Stromal cell of bone marrow (primary cell): ENCODE results near the gene TRABD2B.
A peak's percentile ranks its signal among the peaks of the same experiment; 100 is the strongest.

Experiments
- DNase-seq: peaks from one replicate; pipeline ENCODE4 v3.0.0-alpha.2; 2012; ENCODE audit warnings: low read depth

The TRABD2B gene

DNA sequence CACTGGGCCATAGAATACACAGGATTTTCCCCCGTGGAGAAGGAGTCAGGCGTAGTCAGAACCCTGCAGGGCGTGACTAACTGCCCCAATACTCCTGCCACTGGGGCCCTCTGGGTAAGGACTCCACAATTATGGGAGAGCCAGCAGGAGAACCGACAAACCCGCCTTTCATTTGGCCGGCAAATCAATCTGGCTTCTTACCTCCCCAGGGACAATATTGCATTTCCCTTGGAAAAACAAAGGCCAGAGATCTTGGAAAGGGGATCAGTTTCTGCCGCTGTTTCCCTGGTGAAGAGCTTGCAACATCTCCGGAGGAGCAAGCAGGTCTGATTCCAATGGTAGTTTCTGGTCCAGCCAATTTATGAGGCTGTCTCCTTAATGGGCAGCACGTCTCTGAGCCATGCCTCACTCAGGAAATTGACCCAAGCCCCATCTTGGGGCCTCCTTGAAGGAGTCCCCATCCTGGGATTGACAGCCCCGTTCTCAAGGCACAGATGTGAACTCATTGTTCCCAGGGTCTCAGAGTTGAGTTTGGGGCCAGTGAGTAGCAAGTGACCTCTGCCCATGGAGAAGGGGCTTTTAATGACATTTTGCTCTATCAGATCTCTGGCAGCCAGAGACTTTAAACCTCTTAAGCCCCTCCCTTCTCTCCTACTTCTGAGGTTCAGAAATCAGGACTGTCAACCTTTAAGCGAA is 4.3 kb downstream of the TRABD2B start:
- DNase-seq: peak; percentile 93

DNA sequence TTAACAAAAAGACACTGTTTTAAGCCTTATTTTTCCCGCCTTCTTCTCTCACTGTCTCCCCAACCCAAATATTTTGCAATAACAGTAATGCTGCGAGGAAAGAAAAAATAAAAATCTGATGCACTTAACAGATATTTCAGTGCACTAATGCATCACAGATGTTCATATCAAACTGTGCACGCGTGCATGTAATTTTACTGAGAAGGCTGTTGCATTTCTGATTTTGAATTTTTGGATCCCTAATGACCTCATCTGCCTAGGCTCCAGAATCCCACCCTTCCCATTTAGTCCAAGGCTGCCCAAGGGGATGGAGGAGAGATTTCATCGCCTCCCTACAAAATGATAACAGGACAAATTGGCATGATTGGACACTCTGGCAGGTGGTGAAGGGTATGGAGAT is 5.5 kb downstream of the TRABD2B start:
- DNase-seq: no peak

DNA sequence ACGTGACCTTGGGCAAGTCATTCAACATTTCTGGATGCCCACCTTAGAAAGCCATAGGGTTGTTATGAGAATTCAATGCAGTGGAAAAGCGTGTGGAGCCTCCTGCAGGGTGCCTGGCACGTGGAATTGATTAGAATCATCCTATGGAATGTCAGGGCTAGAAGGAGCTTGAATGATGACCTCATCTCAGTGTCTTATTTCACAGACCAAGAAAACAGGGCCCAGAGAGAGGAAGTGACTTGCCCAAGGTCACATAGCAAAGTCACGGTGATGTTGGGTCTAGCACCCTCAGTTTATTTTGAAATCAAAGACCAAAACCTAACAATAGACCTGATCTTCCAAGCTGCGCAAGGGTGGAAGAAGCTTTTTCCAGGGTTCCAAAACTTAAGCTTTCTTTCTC is 6.0 kb downstream of the TRABD2B start:
- no peak for DNase-seq

DNA sequence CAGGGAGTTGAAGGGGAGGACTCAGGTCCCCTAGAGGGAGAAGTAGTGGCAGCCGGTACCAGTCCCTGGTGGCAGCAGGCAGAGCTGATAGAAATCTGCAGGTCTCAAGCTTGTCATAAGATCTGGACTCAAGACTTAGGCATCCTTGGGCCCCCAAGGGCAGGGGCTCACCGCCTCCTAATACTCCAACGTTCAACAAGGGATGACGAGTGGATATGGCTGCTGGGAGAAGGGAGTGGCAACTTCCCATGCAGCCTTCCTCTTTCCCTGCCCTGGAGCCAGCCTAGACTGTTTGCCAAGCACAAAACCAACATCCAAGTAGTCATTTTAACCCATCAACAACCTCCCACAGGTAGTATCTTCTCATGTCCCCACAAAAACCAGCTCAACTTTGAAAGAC is 6.9 kb downstream of the TRABD2B start:
- no peak for DNase-seq

DNA sequence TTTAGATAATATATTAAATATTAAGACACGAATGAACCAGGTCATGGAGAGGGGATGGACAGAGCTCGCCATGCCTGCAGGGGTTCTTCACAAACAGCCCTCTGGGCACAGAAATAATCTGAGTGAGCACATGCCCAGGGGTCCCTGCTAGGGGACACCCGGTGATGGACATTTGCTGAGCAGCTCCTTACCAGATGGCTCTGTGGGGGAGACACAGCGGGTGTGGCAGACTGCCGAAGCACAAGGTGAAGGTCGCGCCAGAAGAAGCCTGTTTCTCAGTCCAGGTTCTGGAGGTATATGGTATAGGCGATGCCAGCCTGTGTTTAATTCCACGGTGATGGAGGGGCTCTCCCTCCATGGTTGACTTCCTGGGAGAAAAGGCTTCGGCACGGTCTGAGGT is 9.6 kb downstream of the TRABD2B start:
- no peak for DNase-seq

DNA sequence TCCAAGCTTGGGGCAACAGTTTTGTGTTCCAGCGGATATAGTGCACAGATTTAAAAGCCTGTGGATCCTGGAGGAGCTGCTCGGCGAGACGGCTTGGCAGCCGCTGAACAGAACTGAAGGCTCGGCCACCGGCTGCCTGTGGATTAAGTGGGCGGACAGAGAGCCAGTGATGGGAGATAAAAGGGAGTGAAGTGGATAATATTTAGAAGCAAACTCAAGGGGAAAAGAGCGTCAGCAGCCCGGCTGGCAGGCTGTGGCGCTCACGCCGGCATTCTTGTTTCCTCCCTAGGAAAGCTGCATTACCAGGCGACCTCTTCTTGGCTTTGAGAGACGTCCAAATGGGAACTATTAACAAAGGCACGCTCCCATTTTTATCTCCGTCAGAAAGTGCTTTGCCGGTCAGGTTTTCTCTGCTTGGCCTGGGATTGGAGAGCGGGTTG is 10.4 kb downstream of the TRABD2B start:
- DNase-seq: no peak

DNA sequence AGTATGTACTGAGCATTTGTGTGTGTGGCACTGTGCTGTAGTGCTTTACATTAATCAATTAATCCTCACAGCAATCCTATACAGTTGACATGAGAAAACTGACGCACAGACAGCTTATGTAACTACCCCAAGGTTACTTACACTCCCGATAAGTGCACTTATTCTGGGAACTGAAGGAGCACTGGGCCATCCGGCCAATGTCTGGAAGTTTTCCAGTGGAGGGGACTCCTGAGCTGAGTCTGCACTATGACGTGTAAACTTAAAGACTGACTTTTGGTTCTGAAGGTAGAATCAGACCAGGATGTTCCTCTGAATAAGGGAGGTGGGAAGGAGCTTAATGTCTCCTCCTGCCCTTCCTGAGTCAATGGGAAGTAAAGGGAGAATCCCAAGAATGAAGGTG is 12.2 kb downstream of the TRABD2B start:
- no peak for DNase-seq

DNA sequence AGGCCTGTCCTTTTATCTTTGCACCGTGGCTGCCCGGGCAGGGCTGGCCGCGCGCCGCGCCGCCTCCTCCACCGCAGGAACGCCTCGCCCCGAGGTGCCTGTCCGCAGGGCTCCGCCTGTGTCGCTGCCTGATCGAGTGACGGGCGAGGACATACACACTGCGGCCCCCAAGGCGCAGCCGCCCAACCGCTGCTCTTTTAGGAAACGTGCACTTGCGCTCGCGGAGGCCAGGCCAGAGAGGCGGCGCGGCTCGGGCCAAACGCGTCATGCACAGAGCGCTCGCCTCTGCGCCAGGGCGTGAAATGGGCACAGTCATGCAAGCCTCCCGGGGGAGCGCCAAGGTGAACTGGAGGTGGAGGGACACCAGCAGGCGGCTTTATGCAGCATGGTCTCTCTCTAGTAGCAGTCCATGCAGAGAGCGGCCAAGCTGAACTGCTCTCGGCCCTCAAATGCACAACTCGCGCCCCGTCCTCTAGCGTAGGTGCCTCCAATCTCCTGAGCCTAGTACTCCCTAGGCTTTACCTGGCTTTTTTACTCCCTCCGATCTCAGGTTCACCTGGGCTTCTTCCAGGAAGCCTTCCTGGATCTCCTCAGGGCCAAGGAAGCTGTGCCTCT is 12.9 kb downstream of the TRABD2B start:
- DNase-seq: no peak

DNA sequence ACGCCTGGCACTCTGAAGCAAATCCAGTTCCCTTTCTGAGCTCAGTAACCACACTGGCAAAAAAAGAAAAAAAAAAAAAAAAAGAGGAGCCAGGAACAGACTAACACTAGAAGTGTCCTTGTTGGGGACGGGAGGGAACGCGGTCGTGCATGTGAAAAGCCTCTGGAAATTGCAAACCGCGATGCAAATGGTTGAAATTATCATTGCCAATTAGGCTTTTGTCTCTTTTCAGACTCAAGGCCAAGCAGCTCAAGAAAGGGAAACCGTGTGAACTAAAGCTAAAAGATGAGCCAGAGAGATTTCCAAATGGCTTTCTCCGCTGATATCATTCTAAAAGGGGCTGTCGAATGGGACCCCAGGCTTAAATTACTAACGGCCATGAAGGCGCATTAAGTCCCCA is 13.5 kb downstream of the TRABD2B start:
- DNase-seq: no peak

DNA sequence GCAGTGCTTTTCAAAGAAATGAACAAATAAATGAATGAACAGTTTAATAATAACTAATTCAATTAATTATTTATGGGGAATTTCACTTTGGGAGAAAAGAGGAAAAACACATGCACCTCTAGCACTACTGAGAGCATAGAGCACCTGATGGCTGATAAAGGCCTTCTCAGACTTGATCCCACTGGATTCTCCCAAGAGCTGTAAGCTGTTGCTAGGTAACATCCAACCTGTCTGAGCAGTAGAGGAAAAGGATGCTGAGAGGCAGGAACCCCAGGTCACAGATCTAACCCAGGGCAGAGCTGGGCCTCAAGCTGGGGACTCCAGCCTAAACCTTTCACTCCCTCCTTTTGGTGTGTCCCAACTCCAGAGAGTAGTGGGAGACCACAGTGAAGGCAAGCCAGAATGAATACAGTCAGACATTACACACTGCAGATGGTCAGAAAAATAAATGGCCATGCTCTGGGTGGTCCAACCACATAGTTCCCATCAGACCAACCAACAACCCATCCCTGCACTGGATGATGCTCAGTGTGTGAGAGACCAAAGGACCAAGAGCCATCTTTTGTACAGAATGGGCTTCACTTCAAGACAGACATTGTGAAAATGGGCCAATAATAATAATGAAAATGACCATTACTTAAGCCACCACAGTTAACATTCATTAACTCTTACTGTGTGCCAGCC is 15.4 kb downstream of the TRABD2B start:
- no peak for DNase-seq

DNA sequence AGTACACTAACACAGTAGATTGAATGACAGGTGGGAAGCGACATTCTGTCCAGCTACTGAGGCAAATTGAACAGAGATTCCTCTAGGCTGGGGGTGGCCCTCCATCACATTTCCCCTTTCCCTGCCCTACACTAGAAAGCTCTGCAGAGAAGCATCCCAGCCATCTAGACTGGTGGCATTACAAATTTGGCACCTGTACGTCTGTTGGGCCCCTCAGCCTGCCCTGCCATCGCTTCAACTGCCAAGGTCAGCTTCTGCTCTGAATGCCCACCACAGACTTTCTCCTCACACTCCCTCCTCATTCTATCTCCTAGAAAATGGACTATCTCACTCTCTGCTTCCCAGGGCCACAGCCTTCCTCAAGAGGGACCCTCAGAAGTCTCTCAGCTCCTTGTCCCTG is 16.7 kb downstream of the TRABD2B start:
- no peak for DNase-seq

DNA sequence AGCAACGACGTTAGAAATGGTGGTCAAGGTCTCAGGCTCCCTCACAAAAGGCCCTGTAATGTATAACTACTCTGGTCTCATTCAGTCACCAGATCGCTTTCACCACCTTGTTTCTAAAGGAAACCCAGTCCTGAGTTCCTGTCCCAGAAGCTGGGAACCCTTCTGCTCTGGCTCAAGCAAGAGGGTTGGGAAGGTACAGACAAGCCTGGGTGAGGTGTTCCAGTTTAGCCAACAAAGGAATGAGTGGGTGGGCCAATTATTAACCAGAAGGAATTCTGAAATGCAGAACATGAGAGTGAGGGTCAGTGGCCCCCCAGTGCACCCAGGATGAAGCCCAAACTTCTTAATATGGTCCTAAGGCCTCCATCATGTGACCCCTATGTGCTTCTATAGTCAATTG is 17.5 kb downstream of the TRABD2B start:
- no peak for DNase-seq

DNA sequence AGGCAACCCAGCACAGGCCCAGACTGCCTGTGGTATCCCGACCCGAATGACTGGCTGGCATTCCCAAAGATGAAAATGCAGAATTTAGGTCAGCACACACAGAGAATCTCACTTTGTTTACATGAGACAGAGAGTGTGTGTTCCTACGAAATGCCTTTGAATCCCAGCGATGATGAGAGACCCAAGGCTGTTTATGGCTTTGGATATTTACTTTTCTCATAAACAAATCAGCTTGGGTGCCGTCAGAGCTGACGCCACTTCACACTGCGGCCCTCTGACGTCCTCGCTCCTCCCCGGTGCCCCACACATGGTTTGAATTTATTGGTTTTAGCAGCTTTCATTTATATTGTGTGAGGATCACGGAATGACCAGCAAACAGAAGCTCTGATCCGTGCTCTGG is 18.7 kb downstream of the TRABD2B start:
- no peak for DNase-seq

DNA sequence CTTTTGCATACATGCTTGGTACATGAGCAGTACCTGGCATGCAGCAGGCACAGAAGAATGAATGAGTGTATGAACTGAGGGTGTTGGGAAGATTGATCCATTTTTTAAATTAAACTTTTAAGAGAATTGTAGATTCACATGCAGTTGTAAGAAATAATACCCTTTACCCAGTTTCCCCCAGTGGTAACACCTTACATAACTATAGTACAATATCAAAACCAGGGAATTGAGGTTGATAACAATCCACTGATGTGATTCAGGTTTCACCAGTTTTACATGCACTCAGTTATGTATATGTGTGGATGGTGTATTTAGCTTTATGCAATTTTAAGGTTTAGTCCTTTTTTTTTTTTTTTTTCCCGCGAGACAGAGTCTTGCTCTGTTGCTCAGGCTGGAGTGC is 20.5 kb downstream of the TRABD2B start:
- no peak for DNase-seq

DNA sequence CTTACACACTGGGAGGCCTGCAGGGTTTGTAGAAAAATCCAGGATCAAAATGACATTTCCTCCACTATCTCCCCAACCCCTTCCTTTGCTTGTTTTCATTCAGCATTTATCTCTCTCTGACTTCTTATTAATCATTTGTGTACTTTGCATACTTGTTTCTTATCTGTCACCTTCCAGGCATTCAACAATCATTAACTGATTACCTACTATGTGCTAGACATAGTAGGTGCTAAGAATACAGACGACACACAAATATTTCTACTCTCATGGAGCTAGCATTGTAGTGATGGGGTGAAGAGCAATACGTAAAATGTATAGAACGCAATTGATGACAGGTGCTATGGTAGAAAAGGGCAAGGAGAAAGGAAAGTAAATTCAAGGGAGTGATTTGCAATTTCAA is 20.9 kb downstream of the TRABD2B start:
- DNase-seq: no peak

DNA sequence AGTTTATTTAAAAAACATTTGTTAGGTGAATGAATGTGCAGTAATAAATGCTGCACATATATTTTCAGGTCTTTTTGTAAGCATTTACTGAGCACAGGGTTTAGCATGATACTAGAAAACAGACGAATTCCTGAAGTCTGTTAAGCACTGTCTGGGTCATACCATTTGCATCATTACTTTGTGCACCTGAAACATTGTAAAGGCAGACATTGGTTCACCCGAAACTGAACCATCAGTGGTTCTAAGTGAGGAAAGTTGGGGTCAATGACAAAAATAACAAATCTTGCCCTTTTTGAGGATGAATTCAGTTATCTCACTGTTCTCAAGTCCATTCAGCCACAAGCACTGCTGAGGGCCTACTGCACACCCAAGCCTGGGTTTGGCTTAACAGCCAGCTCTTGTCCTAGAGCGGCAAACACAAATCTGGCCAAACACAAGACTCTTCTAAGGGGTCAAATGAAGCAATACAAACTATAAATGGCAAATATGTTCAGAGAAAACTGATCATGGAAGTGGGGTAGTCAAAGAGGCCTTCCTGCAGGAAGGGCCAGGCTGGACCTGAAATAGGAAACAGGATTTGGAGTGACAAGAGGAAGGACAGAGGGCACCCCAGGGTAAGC is 21.8 kb downstream of the TRABD2B start:
- no peak for DNase-seq

DNA sequence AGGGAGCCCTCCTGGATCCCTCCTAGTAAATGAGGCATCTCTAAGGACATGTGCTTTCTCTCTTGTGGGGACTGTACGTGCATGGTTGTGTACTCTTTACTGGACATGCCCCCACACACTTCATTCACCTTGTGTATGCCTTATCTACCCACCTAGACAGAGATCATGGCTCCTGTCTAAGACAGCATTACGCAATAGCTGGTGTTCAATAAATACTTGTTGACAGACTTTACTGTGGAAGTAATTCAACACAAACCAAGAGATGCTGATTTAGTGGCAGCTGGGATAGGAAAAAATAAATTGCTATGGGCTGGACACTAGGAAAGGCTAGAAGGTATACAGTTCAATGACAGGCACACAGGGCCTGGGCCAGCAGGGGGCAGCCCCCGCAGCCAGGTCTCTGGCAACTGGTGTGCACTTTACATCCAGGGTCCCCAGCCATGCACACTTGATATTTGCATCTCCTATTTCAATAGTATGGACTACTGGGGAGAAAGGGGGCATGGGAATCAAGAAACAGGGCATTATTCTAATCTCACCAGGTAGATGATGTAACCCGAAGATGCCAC is 24.2 kb downstream of the TRABD2B start:
- no peak for DNase-seq

DNA sequence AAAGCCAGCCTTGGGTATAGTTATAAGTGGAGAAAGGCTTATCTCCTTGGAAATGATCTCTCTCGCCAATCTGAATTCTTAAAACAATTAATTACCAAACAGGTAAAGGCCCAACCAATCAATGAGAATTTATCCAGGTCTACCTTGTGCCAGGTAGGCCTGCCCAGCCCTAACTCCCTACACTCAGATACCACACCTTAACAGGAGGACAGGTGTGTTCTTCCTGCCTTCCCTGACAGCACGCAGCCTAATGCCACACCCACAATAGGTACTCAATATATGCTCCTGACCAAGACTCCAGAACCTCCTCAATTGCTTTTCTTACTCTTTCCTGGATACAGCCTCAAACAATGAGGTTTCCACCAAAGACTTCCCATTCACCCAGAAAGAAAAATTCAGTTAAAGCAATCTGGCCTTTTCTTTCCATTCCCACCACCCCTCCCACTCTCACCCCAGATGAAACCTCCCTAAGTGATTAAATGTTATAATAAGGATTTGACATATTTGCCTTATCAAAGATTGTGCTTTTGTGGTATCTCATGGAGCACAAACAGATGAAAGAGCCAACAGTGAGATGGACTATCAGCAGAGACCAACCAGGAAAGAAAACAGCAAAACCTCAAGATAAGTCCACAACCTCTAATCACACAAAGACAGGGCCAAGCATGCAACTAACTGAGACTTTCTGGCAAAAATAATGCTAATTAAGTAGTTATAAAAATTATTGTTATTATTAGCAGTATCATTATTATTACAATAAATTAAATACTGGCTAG is 25.6 kb downstream of the TRABD2B start:
- no peak for DNase-seq

DNA sequence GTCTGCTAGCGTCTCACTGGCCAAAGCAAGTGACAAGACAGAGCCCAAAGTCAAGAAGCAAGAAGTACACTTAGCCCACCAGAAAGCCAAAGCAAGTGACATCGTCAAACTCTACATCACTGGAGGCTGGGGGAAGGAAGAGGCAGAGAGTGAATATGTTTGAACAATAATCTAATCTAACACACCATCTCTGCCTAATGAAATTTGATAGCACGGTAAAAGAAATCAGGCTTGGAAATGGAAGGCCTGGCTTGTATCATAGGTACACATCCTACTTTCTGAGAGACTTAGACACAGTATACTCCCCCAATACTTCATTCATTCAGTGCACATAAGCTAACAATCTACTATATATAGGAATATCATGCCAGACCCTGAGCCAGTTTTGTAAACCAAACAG is 26.3 kb downstream of the TRABD2B start:
- DNase-seq: no peak

DNA sequence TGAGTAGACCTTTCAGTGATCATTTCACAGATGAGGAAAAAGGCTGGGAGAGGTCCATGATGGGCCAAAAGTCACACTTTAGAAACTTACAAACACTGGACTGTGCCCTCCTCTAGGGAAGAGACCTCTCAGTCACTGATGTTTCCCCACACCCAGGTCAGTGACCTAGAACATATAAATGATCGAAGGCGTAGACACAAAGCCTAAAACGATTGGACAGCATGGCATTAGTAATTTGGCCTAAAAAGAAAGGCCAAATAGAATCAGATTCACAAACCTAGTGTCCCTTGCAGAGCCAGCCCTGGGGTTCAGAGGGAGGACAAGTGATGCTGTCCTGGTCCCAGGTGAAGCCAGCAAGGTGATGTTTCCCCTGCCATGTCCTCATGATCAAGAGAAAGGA is 27.7 kb downstream of the TRABD2B start:
- DNase-seq: no peak

DNA sequence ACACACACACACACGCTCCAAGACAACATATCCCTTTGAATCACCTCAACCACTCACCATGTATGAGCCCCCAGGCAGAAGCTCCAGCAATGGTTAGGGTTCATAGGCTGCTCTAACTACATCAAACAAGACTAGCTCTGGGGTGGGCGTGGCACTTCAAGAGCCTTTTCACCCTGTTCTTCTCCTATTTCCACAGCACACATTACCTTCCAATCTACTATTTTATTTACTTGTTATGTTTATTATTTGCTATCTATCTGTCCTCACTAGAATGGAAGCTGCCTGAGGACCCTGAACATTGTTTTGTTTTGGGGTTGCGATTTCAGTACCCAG is 28.7 kb downstream of the TRABD2B start:
- DNase-seq: no peak

DNA sequence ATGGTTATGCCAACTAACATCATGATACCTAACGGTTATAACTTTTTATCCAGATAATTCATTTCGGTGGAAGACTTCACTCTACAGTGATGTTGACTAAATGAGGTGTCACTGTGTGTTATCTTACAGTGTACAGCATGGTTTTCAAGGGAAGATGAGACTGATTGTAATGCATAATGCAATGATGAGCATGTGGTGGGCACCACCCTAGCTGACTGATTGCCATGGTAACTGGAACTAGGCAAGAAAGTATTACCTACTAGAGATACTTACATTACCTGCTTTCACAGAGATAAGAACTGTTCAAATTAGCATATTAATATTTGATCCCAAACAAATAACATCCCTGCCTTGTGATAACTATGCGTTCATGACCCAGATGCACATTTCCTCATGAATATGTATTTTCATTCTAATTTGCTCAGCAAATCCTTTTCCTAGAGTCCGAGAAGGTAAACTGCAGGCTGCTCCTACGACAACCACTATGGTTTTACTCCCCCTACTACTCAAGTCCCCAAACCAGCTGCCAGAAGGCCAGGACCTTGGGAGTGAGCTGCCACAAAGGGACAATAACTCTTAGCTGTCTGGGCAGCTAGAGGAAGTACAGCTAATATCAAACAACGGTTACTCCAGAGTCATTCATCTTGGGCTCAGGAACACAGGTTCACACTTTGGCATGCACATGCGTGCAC is 29.2 kb downstream of the TRABD2B start:
- DNase-seq: no peak
